NCI-H82 (cell line): ENCODE results near the gene C11orf54.
"Not testable (repeated sequence)": the region's sequence is repeated elsewhere in the genome, so short reads cannot be mapped to it uniquely, and the experiment has no call there.

Experiments used
- DNase-seq: peaks from one replicate; lab custom pipeline; 2025; lab: John Stamatoyannopoulos, UW

The C11orf54 gene

DNA sequence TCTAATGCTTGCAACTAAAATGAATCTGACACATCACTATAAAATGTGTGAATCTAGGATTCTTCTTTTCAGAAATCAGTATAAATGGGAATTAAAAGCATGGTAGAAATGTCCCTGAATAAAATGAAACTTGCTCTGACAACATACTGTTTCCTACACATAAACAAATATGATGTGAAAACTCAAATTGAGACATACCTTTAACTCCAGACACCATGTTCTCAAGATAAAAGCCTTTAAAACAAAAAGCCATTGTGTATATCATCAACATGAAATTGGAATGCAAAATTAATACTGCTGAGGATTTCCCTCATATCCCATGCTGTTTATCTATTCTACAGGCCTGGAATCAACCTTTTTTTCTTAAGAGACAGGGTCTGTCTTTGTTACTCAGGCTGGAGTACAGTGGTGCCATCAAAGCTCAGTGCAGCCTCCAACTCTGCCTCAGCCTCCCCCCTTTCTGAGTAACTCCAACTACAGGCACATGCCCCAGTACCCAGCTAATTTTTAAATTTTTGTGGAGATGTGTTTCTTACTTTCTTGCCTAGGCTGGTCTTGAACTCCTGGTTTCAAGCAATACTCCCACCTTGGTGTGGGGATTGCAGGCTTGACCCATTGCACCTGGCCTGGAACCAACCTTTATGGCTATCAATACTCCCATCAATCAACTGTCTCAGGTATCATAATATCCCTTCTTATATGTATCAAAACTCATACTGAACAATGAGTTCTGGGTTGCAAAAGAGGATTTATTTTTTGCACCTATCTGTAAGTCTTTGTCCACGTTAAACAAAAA lies 6.8 kb upstream of the C11orf54 start:
- DNase-seq, result peak; percentile 11

DNA sequence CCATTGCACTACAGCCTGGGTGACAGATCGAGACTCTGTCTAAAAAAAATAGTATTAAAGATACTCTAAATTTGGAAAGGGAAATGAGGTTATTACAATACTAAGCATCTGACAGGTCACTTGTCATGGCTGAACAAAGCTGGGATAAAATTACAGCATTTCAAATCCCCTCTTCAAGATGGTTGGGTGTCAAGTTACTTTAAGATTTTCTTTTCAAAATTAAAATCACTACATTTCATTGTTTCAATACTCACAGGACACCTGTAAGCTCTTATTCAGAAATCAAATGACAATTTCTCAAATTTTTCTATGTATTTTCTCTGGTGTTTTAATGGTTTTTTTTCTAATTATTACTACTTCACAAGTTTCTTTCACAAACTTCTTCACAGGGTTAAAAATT lies 5.8 kb upstream of the C11orf54 start:
- peak; percentile 5 for DNase-seq

DNA sequence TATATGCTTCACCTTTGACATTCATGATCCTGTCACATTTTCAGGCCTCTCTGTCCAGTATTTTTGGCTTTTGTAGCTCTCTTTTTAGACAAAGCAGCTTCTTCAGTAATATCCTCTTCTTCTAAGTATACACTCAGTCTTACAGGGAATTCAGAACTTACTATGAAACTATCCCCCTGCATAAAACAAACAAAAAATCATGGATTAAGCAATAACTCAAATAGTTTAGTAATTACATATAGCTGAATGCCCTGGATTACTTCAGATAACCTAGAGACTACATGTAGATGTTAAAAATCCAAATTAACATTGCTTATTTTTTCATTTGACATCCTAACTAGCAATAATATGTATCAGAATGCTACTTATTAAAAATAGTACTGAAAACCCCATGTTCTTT lies 5.3 kb upstream of the C11orf54 start:
- no peak for DNase-seq

DNA sequence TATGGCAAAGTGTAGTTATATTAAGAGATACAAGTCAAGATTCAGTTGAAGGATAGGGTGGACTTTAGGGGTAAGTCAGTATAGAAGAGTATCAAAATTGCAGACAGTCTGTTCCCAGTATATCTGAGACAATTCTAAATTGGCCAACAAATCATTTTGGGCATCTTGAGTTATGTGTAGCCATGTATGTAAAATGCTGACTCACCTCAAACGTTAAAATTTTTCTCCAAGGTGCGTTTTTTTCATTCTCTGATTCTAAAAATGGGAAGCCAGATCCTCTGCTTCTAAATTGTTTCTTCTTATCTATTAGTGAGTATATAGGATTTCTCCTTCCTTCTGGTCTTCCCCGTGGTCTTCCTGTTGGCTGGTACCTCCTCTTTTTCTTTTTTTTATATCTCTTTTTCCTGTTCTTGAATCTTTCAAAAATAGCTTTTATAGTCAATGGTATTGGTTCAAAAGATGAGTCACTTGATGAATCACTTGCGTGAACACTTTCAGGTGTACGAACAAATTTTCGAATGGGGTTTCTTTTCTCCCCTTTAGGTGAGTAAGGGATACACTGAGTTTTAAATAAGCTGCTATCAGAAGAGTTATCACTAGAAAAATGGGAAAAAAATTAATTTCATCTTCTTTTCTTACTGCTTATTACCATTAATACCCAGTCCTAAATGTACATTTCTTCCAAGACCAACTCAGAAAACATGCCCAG lies 3.4 kb upstream of the C11orf54 start:
- peak; percentile 7 for DNase-seq

DNA sequence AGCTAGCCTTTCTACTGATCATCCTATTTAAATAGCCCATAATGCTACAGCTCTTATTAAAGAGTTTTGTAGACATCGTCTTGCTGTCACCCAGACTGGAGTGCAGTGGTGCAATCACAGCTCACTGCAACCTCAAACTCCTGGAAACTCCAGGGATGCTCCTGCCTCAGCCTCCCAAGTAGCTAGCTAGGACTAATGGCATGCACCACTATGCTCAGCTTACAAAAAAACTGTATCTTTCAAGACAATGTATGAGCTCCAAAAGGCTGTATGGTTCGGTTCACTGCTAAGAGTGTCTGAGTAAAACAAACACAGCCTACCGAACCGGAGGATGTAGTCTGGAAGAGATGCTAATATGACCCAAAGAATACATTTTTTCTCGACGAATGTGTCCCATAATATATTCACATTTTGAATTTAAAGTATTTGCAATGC lies 2.8 kb upstream of the C11orf54 start:
- DNase-seq, result peak; percentile 2

DNA sequence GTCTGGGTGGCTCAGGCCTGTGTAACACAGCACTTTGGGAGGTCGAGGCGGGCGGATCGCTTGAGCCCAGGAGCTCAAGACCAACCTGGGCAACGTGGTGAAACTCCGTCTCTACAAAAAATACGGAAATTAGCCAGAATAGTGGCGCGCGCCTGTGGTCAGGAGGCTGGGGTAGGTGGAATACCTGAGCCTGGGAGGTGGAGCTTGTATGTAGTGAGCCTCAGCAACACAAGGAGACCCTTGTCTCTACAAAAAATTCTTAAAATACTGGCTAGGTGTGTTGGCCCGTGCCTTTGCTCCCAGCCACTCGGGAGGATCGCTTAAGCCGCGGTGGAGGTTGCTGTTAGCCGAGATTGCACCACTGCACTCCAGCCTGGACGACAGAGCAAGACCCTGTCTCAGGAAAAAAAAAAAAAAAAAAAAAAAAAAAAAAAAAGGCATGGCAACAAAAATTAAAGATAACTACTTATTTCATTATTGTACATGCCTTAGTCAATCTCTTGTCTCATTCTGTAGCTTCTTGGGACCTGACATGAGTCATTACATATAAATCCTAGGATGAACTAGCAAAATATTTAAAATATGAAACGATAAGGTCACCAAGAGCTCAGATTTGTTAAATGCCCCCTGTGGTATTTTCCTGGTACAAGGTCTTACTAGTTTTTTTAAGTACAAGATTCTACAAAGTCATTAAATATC lies 1.3 kb upstream of the C11orf54 start:
- DNase-seq, result peak; percentile 31

DNA sequence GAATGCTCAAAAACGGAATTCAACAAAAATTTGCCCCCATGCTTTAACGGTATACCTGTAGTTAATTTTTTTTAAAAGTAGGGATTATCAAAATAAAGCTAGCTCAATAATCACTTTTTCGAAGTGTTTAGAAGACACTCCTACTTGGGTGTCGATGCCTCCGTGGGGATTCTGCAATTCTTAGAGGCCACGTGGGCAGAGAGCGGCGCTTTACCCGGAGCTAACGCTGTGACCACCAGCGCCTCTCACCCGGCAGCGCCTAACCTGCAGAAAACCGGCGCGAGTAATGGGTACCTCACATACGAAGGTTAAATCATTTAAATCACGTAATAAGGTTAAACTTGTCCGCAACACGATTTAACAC lies 760 bp upstream of the C11orf54 start:
- DNase-seq, result peak; percentile 79

DNA sequence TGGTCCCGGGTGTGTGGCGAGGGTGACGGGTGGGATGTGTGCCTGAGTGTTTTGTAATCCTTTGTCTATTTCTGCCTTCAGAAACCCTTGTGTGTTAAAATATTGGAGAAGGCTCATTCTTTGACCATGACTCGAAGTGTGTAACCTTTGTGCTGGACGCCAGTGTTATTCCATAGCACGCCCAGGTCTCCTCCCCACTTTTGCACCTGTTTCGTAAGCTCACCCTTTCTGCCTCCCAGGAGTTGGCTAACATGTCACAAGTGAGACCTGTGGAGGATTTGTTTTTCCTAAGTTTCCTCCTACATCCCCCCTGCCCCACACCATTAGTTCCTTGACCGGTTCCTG lies 382 bp downstream of the C11orf54 start:
- peak; percentile 68 for DNase-seq

DNA sequence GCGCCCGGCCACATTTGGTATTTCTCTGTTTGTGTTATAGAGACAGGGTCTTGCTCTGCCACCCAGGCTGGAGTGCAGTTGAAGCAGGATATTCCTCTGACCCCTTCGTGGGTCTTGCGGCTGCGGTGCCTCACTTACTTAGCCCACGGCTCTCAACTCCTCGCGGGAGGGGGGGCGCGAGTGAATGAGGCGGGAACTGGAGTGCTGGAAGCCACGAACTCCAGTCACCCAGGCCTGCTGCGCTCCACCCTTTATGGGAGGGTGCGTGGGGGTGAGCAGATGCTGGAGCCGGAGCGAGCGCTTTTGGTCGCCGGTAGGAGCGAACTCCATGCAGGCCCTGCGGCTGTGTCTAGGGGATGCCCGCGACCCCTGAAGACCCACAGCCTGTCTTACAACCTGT lies 1.8 kb downstream of the C11orf54 start:
- peak; percentile 21 for DNase-seq

DNA sequence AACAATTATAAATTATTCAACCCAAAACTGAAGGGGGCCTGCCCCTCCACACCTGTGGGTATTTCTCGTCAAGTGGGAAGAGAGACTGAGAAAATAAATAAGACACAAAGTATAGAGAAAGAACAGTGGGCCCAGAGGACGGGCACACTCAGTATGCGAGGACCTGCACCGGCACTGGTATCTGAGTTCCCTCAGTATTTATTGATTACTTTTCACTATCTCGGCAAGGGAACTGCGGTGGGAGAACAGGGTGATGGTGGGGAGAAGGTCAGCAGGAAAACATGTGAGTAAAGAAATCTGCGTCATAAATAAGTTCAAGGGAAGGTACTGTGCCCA lies 3.2 kb downstream of the C11orf54 start:
- DNase-seq, result peak; percentile 39

DNA sequence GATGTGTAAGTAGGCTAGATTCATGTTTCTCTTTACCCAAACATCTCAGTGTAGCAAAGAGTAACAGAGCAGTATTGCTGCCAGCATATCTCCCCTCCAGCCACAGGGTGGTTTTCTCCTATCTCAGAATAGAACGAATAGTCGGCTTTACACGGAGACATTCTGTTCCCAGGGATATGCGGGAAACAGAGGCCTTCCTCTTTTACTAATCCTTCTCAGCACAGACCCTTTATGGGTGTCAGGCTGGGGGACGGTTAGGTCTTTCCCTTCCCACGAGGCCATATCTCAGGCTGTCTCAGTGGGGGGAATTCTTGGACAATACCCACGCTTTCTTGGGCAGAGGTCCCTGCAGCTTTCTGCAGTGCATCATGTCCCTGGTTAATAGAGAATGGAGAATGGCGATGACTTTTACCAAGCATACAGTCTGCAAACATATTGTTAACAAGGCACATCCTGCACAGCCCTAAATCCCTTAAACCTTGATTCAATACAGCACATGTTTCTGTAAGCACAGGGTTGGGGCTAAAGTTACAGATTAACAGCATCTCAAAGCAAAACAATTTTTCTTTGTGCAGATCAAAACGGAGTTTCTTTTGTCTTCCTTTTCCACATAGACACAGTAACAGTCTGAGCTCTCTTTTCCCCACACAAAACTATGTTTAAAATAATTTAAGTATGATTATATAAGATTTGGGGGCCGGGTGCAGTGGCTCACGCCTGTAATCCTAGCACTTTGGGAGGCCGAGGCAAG lies 3.7 kb downstream of the C11orf54 start:
- DNase-seq, result peak; percentile 70

DNA sequence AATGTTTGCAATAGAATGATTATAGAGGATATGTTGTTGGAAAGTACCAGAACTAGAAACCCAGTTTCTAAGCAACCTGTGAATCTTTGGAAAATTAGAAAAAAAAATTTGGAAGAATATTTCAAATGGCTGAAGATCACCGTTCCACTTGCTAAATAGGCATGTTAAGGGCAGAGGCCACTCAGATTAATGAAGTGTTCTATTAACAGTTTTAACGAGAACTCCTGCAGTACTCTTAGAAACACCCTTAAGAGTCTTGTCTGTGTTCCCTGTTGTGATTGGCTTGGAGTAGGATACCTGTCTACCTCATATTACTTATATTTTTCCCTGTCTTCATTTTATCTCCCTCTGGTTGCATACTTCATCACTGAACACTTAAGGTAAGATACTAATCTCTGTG lies 4.6 kb downstream of the C11orf54 start:
- no peak for DNase-seq

DNA sequence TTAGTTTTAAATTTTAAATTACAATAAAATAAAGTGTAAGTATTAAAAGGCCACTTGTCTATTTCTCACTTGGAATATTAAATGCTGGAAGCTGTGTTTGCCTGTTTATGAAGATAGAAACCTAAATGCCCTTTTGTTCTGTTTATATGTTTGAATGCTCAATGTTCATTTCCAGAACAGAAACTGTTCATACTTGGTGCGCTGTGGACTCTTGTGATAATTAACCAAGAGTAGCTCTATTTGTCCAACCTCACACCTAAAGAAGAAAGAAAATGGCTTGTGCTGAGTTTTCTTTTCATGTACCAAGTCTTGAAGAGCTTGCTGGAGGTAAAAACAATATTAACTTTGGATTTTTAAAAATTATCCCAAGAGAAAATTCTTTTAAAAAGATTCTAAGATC lies 5.7 kb downstream of the C11orf54 start:
- DNase-seq, result no peak

DNA sequence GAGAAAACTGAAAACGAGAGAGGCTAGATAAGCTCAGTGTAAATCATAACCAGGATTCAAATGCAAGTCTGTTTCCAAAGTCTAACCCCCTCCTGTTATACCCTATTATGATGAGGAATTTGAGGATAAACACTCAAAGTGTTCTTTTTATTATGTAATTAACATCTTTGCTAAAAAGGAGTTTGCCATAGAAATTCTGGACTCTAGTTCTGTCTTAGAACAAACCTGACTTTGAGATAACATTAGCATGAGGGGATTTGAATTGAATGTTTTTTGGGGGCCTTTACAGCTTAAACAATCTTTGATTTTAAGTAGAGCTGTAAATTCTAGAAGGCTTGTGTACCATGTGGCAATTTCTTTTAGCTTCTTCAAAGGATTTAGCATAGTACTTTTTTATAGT lies 9.5 kb downstream of the C11orf54 start:
- DNase-seq, result no peak

DNA sequence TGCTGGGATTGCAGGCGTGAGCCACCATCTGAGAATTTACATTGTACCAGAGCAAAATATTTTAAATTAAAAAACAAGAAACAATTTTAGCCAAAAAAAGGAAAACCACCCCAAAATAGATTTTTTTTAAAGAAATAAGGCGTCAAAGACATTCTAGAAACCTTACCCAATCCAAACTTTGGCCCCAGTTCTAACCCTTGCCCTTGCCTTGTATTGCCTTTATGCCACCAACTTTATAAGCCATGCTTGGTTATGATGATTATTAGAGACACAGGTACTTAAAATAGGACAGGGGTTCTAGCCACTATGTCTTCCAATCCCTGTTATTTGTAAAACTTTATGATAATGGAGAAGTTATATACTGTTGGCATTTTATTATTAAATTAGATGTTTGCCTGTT lies 11.8 kb downstream of the C11orf54 start:
- DNase-seq, result no peak

DNA sequence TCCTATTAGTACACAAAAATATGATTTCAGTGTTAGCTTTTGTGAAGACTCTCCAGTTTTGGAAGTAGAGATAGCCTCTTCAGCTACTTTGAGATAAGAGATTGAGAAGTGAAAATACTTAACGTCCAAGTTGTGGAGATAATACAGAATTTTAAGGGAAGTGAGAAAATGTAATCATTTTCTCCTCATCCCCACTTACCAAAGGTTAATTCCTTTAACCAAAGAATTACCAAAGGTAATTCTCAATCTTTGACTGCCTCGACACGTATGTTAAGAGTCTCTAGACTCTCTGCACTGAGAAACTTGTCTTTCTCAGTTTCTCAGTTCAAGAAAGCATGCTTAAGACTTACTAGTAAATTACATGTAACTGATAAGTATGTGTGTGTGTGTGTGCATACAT lies 15.3 kb downstream of the C11orf54 start:
- no peak for DNase-seq

DNA sequence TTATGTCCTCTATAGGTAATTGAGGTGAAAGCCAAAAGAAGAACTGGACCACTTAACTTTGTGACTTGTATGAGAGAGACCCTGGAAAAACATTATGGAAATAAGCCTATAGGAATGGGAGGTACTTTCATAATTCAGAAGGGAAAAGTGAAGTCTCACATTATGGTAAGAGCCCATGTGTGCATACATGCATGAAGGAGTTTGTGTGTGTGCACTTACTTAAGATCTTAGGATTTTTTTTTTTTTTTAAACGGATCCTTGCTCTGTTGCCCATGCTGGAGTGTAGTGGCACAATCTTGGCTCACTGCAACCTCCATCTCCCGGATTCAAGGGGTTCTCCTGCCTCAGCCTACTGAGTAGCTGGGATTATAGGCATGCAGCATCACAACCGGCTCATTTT lies 15.8 kb downstream of the C11orf54 start:
- no peak for DNase-seq

DNA sequence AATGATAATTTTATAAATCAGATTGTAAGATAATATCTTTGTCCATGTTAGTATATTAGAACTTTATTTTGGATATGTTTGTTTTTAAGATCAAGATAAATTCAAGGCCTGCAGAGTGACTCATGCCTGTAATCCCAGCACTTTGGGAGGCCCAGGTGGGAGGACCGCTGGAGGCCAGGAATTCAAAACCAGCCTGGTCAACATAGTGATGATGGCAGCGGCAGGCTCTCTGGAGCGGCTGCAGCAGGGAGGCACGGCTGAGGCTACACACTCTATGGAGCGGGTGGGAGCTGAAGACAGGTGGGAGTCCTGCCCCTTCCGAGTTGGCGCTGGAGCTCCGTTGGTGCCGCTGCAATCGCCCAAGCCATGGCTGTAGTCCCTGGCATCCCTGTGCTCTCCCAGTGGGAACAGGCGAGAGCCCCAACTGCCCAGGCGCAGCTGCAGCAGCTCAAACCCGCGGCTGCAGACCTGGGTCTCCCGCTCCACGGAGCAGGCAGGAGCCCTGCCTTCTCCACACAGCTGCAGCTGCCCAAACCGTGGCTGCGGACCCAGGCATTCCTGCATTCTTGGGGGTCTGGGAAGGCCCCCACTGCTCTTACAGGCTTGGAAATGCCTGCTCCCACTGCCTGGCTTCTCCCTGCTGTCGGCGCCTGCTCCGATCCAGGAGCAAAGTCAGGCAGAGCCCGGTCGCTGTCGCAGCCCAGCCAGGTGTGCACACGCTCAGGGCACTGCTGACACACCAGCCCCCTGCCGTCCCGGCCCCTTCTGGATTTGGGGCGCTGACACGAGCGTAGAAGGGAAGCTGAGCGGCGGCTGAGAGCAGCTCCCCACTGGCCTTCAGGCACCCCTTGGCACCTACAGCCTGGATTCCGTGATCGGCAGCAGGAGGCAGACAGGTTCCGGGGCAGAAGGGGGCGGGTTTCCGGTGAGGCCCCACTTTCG lies 16.7 kb downstream of the C11orf54 start:
- no peak for DNase-seq

DNA sequence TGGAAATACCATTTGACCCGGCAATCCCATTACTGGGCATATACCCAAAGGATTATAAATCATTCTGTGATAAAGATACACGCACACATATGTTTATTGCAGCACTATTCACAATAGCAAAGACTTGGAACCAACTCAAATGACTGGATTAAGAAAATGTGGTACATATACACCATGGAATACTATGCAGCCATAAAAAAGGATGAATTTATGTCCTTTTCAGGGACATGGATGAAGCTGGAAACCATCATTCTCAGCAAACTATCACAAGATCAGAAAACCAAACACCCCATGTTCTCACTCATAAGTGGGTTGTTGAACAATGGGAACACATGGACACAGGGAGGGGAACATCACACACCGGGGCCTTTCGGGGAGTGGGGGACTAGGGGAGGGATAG lies 17.7 kb downstream of the C11orf54 start:
- not testable (repeated sequence) for DNase-seq

DNA sequence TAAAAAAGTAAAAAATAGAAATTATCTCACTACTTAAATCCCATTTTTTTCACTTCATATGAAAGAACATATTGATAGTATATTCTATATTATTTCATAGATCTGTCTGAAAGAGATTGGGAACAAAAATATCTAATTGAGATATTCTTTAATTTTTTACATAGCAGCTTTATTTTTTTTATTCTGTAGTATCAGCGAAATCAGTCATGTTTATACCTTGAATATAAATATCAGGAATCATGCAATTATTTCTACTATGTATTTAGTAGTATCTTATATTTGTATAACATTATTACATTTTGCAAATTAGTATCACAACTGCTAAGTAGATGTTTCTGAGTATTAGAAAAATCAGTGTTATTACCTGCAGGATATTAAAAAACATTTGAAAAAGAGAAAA lies 20.4 kb downstream of the C11orf54 start:
- no peak for DNase-seq

DNA sequence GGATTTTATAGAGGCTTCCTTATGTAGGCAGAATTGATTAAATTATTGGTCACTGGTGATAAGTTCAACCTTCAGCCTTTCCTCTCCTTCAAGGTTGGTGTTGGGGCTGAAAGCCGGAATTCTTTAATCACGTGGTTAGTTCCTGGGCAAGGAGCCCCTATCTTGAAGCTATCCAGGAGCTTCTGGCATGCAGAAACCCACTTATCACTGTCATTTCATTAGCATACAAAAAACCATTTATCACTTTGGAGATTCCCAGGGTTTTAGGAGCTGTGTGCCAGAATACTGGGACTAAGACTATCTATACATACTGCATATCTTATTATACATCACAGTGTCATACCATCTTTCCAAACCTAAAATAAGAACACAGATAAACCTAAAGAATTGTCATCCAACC lies 24.1 kb downstream of the C11orf54 start:
- no peak for DNase-seq
